Calu3 (cell line): Measurements from ENCODE around the gene GPR35. TPM values are rescaled to one million over a fixed set of nuclear protein-coding genes. Genes with fewer than 3 reads are reported as not detected.

Experiments used
- Bru-seq: library from RNA; stranded (reverse); fragments of 400-500 nt; gene quantifications from one replicate; lab custom pipeline; 2021; lab: Mats Ljungman, UMichigan
- BruChase-seq, 2 experiments: library from RNA; stranded (reverse); fragments of 400-500 nt; gene quantifications; one replicate each; lab custom pipeline; 2021; lab: Mats Ljungman, UMichigan
- BruUV-seq: library from RNA; stranded (reverse); fragments of 400-500 nt; replicated peaks from 2 replicates; lab custom pipeline; 2021; lab: Mats Ljungman, UMichigan
- CTCF ChIA-PET: fragments of 300-600 bp; sonication (Branson Sonifier 250); formaldehyde crosslinking; loops from one replicate; lab custom pipeline; 2022; ENCODE audit warnings: antibody characterized with exemption; lab: Charles Lee
- DNase-seq: peaks from one replicate; pipeline ENCODE4 v3.0.0; 2022
- H3K27ac Mint-ChIP-seq: one replicate; pipeline ENCODE4 v1.8.0; 2022; ENCODE audit warnings: mixed read lengths; ENCODE audit not compliant: unreplicated experiment
- H3K27me3 Mint-ChIP-seq: one replicate; pipeline ENCODE4 v1.8.0; 2022; ENCODE audit warnings: mixed read lengths; ENCODE audit not compliant: unreplicated experiment
- H3K36me3 Mint-ChIP-seq: one replicate; pipeline ENCODE4 v1.8.0; 2022; ENCODE audit warnings: mild to moderate bottlenecking, moderate library complexity, mixed read lengths; ENCODE audit not compliant: insufficient read depth, unreplicated experiment
- H3K4me1 Mint-ChIP-seq: one replicate; pipeline ENCODE4 v1.8.0; 2022; ENCODE audit warnings: mild to moderate bottlenecking, low read depth, mixed read lengths; ENCODE audit not compliant: unreplicated experiment
- H3K4me3 Mint-ChIP-seq: one replicate; pipeline ENCODE4 v1.8.0; 2022; ENCODE audit warnings: mild to moderate bottlenecking, low read depth, moderate library complexity, mixed read lengths; ENCODE audit not compliant: unreplicated experiment
- H3K9me3 Mint-ChIP-seq: one replicate; pipeline ENCODE4 v1.8.0; 2022; ENCODE audit warnings: low read depth, mixed read lengths; ENCODE audit not compliant: unreplicated experiment
- CTCF ChIP-seq: fragments of 200-600 bp; IDR thresholded peaks from one replicate; pipeline ENCODE4 v1.8.0; 2022; ENCODE audit warnings: antibody characterized with exemption; ENCODE audit not compliant: unreplicated experiment
- intact Hi-C: fragments of 100-400 bp; cut with micrococcal nuclease; formaldehyde crosslinking; loops from one replicate; pipeline ENCODE4 v1.10.0; 2022; ENCODE audit not compliant: unreplicated experiment
- long read RNA-seq: library from polyadenylated mRNA; stranded (forward); transcript quantifications from one replicate; pipeline ENCODE4 v2.0.0, GENCODE V29; 2022
- total RNA-seq: library from RNA; stranded (reverse); gene quantifications from 2 replicates; pipeline ENCODE4 v1.2.3, GENCODE V29; 2022

The GPR35 gene
- 40.3 and 49.4 TPM in 2 replicates for total RNA-seq
- Bru-seq, nascent RNA: percentile 65 among the genes with signal in this experiment
- percentile 88 among the genes with signal in this experiment for BruChase-seq, experiment 1, labeled RNA remaining after a 6-hour chase
- percentile 87 among the genes with signal in this experiment for BruChase-seq, experiment 2, labeled RNA remaining after a 2-hour chase
- long read RNA-seq, transcript GPR35-205 (1 exons, 3,821 nt): major isoform, 10 of 27 reads
- long read RNA-seq, transcript GPR35-201 (6 exons, 2,249 nt): minor isoform, 5 of 27 reads
- long read RNA-seq, partial matches to known transcripts: 0 of 27 reads
- long read RNA-seq, other reads (novel, unspliced or antisense): 9 of 27 reads

GRCh38 chr2:240624950-240625621 is at the start of gene GPR35:
Gene GPR35, plus strand, starts transcription at chr2:240625480. Its CDS starts 4,473 bp downstream, at chr2:240629953.
- no peaks in the 10 kb centered on the region for H3K9me3 Mint-ChIP-seq
- no peaks in the 10 kb centered on the region for H3K27me3 Mint-ChIP-seq
- no peak for DNase-seq

GRCh38 chr2:240576036-240576435 is 49.2 kb upstream of the GPR35 start:
- BruUV-seq: no TSS peak
- Mint-ChIP-seq H3K9me3 (no peaks in the 10 kb centered on the region), H3K27me3 (no peaks in the 10 kb centered on the region), H3K4me1 (peaks cover 28% of the 10 kb centered on the region), H3K27ac (peak overlapping the region; percentile 30), H3K4me3 (no peak overlapping the region), H3K36me3 (peaks cover 82% of the 10 kb centered on the region)
- DNase-seq: no peak
- intact Hi-C loops: no loop called here
- no peak for TF ChIP-seq CTCF
- CTCF ChIA-PET: no interaction called here

More at GRCh38 chr2:240624950-240625621, at the start of gene GPR35:
- no peak for TF ChIP-seq CTCF
- Mint-ChIP-seq H3K4me3 (no peak within 1 kb of the TSS), H3K27ac (no peak within 1 kb of the TSS), H3K4me1 (no peaks in the 10 kb centered on the region), H3K36me3 (peaks cover 62% of the 10 kb centered on the region)
- intact Hi-C loops: no loop called here
- BruUV-seq: no TSS peak
- CTCF ChIA-PET: no interaction called here

- TF ChIP-seq CTCF: no peak
- CTCF ChIA-PET: no interaction called here
Measured at GRCh38 chr2:240576436-240577205, 48.7 kb upstream of the GPR35 start.

GRCh38 chr2:240577281-240578109 is 47.8 kb upstream of the GPR35 start:
- no peak for DNase-seq
- no peaks in the 10 kb centered on the region for H3K27me3 Mint-ChIP-seq
- CTCF ChIA-PET: no interaction called here
- H3K9me3 Mint-ChIP-seq: no peaks in the 10 kb centered on the region
- H3K4me1 Mint-ChIP-seq: peaks cover 32% of the 10 kb centered on the region
- intact Hi-C loops: no loop called here
- peaks cover 81% of the 10 kb centered on the region for H3K36me3 Mint-ChIP-seq
- TSS peak; percentile 18 for BruUV-seq
- no peak for TF ChIP-seq CTCF
- no peak overlapping the region for H3K27ac Mint-ChIP-seq
- no peak overlapping the region for H3K4me3 Mint-ChIP-seq

More at GRCh38 chr2:240576436-240577205, 48.7 kb upstream of the GPR35 start:
- Mint-ChIP-seq H3K4me1 (peaks cover 28% of the 10 kb centered on the region), H3K27ac (no peak overlapping the region), H3K36me3 (peaks cover 85% of the 10 kb centered on the region), H3K4me3 (no peak overlapping the region), H3K9me3 (no peaks in the 10 kb centered on the region), H3K27me3 (no peaks in the 10 kb centered on the region)
- DNase-seq: no peak
- BruUV-seq: no TSS peak
- intact Hi-C loops: no loop called here
